ENCODE measurements around the gene DUOXA1.
"Not testable (repeated sequence)": the region's sequence is repeated elsewhere in the genome, so short reads cannot be mapped to it uniquely, and the experiment has no call there.

The DUOXA1 gene

DNA sequence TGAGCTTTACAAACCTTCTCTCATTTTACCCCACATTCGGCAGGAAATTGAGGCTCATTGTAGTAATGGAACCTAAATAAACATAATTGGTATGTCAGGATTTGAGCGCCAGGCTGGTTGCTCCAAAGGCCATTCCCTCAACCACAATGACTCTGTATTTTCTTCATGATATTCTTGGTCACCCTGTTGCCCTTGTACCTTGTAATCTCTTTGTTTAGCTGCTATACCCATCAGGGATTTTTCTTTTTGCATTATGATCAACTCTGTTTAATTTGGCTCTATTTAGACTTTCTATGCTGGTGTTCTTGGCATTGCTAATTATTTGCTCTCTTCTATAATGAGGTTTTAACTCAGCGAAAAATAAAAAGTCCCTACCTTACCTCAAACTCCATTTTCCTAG, 45.5 kb downstream of the DUOXA1 start:
- ATAC-seq (ENCODE audit: insufficient read depth, low read depth) (no peak), DNase-seq (no peak)
- TF ChIP-seq EZH2 (IDR thresholded peaks at IDR 0.05; ENCODE audit: borderline replicate concordance, low read depth, low read length, severe bottlenecking): no peak
- TF ChIP-seq, protein P1, sequence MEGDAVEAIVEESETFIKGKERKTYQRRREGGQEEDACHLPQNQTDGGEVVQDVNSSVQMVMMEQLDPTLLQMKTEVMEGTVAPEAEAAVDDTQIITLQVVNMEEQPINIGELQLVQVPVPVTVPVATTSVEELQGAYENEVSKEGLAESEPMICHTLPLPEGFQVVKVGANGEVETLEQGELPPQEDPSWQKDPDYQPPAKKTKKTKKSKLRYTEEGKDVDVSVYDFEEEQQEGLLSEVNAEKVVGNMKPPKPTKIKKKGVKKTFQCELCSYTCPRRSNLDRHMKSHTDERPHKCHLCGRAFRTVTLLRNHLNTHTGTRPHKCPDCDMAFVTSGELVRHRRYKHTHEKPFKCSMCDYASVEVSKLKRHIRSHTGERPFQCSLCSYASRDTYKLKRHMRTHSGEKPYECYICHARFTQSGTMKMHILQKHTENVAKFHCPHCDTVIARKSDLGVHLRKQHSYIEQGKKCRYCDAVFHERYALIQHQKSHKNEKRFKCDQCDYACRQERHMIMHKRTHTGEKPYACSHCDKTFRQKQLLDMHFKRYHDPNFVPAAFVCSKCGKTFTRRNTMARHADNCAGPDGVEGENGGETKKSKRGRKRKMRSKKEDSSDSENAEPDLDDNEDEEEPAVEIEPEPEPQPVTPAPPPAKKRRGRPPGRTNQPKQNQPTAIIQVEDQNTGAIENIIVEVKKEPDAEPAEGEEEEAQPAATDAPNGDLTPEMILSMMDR (IDR thresholded peaks at IDR 0.05; ENCODE audit: borderline replicate concordance, extremely low read depth, low read length, poor library complexity, severe bottlenecking): no peak
- no peak overlapping the region for H3K4me2 ChIP-seq (ENCODE audit: insufficient read depth, low read length)
- H3K79me2 ChIP-seq (ENCODE audit: insufficient read depth, low read length): no peaks in the 10 kb centered on the region
- no peaks in the 10 kb centered on the region for H3K4me1 ChIP-seq (ENCODE audit: insufficient read depth, low read length)
- no peaks in the 10 kb centered on the region for H4K20me1 ChIP-seq (ENCODE audit: insufficient read depth, low read length)
- H3K27me3 ChIP-seq (ENCODE audit: insufficient read depth, low read length, poor library complexity): peaks cover 2% of the 10 kb centered on the region
- no peaks in the 10 kb centered on the region for H3K9me3 ChIP-seq (ENCODE audit: insufficient read depth, low read length, severe bottlenecking)
- H3K27ac ChIP-seq (ENCODE audit: low read length): no peak overlapping the region
- H3K36me3 ChIP-seq (ENCODE audit: insufficient read depth, low read length): no peaks in the 10 kb centered on the region
- H2AFZ ChIP-seq (ENCODE audit: low read depth, low read length): no peak overlapping the region
- H3K4me3 ChIP-seq (ENCODE audit: low read depth in 1 of 2, low read length in 2 of 2): no peak overlapping the region
- no peak overlapping the region for H3K9ac ChIP-seq (ENCODE audit: low read depth, low read length)

DNA sequence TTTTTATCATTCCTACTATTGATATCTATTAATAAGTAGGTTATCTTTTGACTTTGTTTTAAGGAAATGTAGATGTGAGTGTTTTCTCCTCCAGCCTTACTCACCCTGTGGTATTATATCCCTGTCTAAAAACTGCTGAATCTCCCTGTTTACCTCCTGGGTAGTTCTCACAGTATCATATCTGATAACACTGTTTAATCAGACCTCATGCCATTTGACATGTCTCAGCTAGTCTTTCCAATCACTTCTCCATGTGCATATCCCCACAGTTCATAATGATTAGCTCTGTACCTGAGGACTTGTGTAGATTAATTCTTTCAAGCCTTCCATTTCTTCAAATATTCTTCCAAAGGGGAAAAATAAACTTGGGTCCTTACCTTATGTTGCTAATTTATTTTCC, 46.5 kb downstream of the DUOXA1 start:
- H3K4me2 ChIP-seq (ENCODE audit: insufficient read depth, low read length): no peak overlapping the region
- H3K9ac ChIP-seq (ENCODE audit: low read depth, low read length): no peak overlapping the region
- DNase-seq: no peak
- ATAC-seq (ENCODE audit: insufficient read depth, low read depth): no peak
- no peaks in the 10 kb centered on the region for H3K4me1 ChIP-seq (ENCODE audit: insufficient read depth, low read length)
- no peak overlapping the region for H3K4me3 ChIP-seq (ENCODE audit: low read depth in 1 of 2, low read length in 2 of 2)
- no peaks in the 10 kb centered on the region for H3K79me2 ChIP-seq (ENCODE audit: insufficient read depth, low read length)
- no peak overlapping the region for H3K27ac ChIP-seq (ENCODE audit: low read length)
- H2AFZ ChIP-seq (ENCODE audit: low read depth, low read length): no peak overlapping the region
- no peaks in the 10 kb centered on the region for H3K27me3 ChIP-seq (ENCODE audit: insufficient read depth, low read length, poor library complexity)
- H3K36me3 ChIP-seq (ENCODE audit: insufficient read depth, low read length): no peaks in the 10 kb centered on the region
- H3K9me3 ChIP-seq (ENCODE audit: insufficient read depth, low read length, severe bottlenecking): no peaks in the 10 kb centered on the region
- no peaks in the 10 kb centered on the region for H4K20me1 ChIP-seq (ENCODE audit: insufficient read depth, low read length)
- no peak for TF ChIP-seq EZH2 (IDR thresholded peaks at IDR 0.05; ENCODE audit: borderline replicate concordance, low read depth, low read length, severe bottlenecking)
- TF ChIP-seq, protein P1 (IDR thresholded peaks at IDR 0.05; ENCODE audit: borderline replicate concordance, extremely low read depth, low read length, poor library complexity, severe bottlenecking): no peak

DNA sequence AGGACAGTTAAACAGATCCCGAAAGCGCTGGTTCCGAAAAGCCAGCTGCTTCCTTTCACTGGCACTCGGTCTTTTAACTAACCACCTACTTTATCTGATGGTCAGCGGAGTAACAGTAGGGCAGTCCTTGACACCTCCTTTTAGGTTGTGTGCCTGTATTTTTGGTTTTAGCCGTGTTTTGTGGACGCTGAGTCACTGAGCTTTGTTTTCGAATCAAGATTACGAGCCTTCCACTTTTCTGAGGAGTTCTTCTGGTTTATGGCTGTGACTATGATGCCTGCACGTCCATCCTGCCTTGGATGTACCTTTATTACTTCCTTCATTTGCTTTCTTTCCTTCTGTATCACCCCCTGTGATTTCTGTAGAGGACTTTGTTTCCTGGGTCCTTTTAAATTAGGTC, 47.3 kb downstream of the DUOXA1 start:
- H3K79me2 ChIP-seq (ENCODE audit: insufficient read depth, low read length); H3K4me1 ChIP-seq (ENCODE audit: insufficient read depth, low read length); ATAC-seq (ENCODE audit: insufficient read depth, low read depth); H3K9ac ChIP-seq (ENCODE audit: low read depth, low read length); H4K20me1 ChIP-seq (ENCODE audit: insufficient read depth, low read length); H3K9me3 ChIP-seq (ENCODE audit: insufficient read depth, low read length, severe bottlenecking); H3K36me3 ChIP-seq (ENCODE audit: insufficient read depth, low read length); H3K27me3 ChIP-seq (ENCODE audit: insufficient read depth, low read length, poor library complexity); H3K27ac ChIP-seq (ENCODE audit: low read length); H3K4me3 ChIP-seq (ENCODE audit: low read depth in 1 of 2, low read length in 2 of 2); DNase-seq; H3K4me2 ChIP-seq (ENCODE audit: insufficient read depth, low read length); H2AFZ ChIP-seq (ENCODE audit: low read depth, low read length): not testable (repeated sequence)

DNA sequence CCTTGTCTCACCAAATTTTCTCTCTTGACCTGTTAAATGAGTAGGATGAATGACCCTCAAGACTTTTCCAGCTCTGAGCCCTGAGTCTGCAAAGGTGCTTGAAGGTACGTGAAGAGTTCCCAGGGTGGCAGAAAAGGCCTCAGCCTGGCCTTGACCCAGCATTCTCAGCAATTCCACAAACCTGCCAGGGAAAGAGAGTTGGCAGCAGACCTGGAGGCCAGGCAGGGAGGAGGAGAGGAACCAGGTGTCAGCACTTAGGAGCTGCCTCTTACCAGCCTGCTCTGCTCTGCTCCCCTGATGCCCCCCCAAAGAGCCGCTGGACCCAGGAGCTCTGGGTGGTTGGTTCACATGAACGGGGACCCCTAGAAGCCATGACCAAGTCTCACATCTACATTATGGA, 49.1 kb downstream of the DUOXA1 start:
- ATAC-seq (ENCODE audit: insufficient read depth, low read depth); H3K4me2 ChIP-seq (ENCODE audit: insufficient read depth, low read length); H4K20me1 ChIP-seq (ENCODE audit: insufficient read depth, low read length); H3K4me3 ChIP-seq (ENCODE audit: low read depth in 1 of 2, low read length in 2 of 2); H3K36me3 ChIP-seq (ENCODE audit: insufficient read depth, low read length); H3K27ac ChIP-seq (ENCODE audit: low read length); H3K4me1 ChIP-seq (ENCODE audit: insufficient read depth, low read length); H3K79me2 ChIP-seq (ENCODE audit: insufficient read depth, low read length); H3K27me3 ChIP-seq (ENCODE audit: insufficient read depth, low read length, poor library complexity); H3K9ac ChIP-seq (ENCODE audit: low read depth, low read length); DNase-seq; H3K9me3 ChIP-seq (ENCODE audit: insufficient read depth, low read length, severe bottlenecking); H2AFZ ChIP-seq (ENCODE audit: low read depth, low read length): not testable (repeated sequence)

DNA sequence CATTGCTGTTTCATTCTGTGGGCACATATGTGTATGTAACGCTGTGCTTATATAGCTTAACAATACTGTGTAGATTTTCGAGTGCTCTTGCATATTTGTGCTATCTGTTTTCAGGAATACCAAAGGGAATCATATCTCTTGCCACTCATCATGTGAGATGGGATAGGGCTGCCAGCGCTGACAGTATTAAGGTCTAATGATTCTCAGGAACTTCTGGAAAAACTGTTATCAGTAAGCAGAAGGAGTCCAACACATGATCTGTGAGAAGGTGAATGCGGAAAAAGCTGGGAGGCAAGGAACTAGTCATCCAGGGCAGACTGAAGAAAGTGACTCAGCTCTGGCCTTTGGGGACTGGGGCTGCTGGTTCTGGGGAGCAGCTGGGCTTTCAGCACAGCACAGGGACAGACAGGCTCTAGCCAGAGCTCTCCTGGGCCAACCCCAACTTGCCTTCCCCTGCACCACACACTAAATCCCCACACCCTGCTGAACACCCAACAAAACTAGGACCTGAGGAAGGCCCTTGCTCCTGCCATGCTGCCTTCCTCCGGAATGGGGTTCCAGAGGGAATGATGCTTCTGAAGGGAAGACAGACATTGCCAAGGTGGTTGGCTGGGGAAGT, 49.9 kb downstream of the DUOXA1 start:
- H3K9ac ChIP-seq (ENCODE audit: low read depth, low read length); H3K27me3 ChIP-seq (ENCODE audit: insufficient read depth, low read length, poor library complexity); DNase-seq; H3K36me3 ChIP-seq (ENCODE audit: insufficient read depth, low read length); H3K9me3 ChIP-seq (ENCODE audit: insufficient read depth, low read length, severe bottlenecking); ATAC-seq (ENCODE audit: insufficient read depth, low read depth); H4K20me1 ChIP-seq (ENCODE audit: insufficient read depth, low read length); H3K4me1 ChIP-seq (ENCODE audit: insufficient read depth, low read length); H3K4me2 ChIP-seq (ENCODE audit: insufficient read depth, low read length); H3K79me2 ChIP-seq (ENCODE audit: insufficient read depth, low read length); H3K27ac ChIP-seq (ENCODE audit: low read length); H3K4me3 ChIP-seq (ENCODE audit: low read depth in 1 of 2, low read length in 2 of 2); H2AFZ ChIP-seq (ENCODE audit: low read depth, low read length): not testable (repeated sequence)

DNA sequence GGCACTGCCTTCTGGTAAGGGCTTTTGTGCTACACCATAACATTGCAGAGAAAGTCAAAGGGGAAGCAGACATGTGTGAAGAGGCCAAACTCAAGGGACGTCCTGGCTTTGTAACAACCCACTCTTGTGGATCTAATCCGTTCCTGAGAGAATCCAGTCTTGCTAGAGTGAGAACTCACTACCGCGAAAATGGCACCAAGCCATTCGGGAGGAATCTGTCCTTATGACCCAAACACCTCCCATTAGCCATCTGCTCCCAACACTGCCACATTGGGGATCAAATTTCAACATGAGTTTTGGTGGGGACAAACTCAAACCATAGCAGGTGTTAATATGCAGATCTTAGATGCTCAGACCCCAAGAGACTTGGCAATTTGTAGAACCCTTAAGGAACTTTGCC, 50.5 kb downstream of the DUOXA1 start:
- not testable (repeated sequence) for H3K36me3 ChIP-seq (ENCODE audit: insufficient read depth, low read length); ATAC-seq (ENCODE audit: insufficient read depth, low read depth); H3K27me3 ChIP-seq (ENCODE audit: insufficient read depth, low read length, poor library complexity); DNase-seq; H3K9ac ChIP-seq (ENCODE audit: low read depth, low read length); H3K9me3 ChIP-seq (ENCODE audit: insufficient read depth, low read length, severe bottlenecking); H2AFZ ChIP-seq (ENCODE audit: low read depth, low read length); H4K20me1 ChIP-seq (ENCODE audit: insufficient read depth, low read length); H3K4me2 ChIP-seq (ENCODE audit: insufficient read depth, low read length); H3K4me3 ChIP-seq (ENCODE audit: low read depth in 1 of 2, low read length in 2 of 2); H3K27ac ChIP-seq (ENCODE audit: low read length); H3K79me2 ChIP-seq (ENCODE audit: insufficient read depth, low read length); H3K4me1 ChIP-seq (ENCODE audit: insufficient read depth, low read length)

DNA sequence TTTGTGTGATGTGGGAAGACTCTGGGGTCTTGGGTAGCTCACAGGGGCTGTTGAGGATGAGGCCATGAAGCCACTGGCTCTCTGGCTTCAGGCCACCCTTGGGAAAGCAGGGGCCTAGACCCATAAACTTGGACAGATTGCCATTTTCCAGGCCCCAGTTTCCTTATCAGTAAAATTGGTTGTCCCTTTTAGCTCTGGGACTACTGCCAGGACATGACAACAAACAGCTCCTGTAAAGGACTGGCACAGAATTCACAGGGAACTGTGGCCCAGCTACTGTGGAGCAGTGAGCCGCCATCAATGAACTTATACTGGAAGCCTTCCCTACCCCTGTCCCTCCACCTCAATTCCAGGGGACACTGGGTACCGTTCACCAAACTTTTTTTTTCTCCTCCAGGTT, 52.3 kb downstream of the DUOXA1 start:
- DNase-seq; H3K4me1 ChIP-seq (ENCODE audit: insufficient read depth, low read length); H4K20me1 ChIP-seq (ENCODE audit: insufficient read depth, low read length); H2AFZ ChIP-seq (ENCODE audit: low read depth, low read length); H3K4me3 ChIP-seq (ENCODE audit: low read depth in 1 of 2, low read length in 2 of 2); H3K27ac ChIP-seq (ENCODE audit: low read length); ATAC-seq (ENCODE audit: insufficient read depth, low read depth); H3K27me3 ChIP-seq (ENCODE audit: insufficient read depth, low read length, poor library complexity); H3K9ac ChIP-seq (ENCODE audit: low read depth, low read length); H3K4me2 ChIP-seq (ENCODE audit: insufficient read depth, low read length); H3K9me3 ChIP-seq (ENCODE audit: insufficient read depth, low read length, severe bottlenecking); H3K79me2 ChIP-seq (ENCODE audit: insufficient read depth, low read length); H3K36me3 ChIP-seq (ENCODE audit: insufficient read depth, low read length): not testable (repeated sequence)

All from DND-41 (cell line).